ENCODE results near the gene LAMA1. TPM values are rescaled to one million over a fixed set of nuclear protein-coding genes. Genes with fewer than 3 reads are reported as not detected.

Gene LAMA1
- total and polyA plus RNA-seq, 10 of the 15 experiments (the other 5 are each of a cell fraction or from before 2014, with no cell fraction given), result under 0.01 to 1.9 (median 0.06) TPM; not detected in 6

- H4K20me1 ChIP-seq (ENCODE audit: control insufficient read depth, insufficient read depth), result no peaks in the 10 kb centered on the region
- ATAC-seq (no peak), FAIRE-seq (no peak), DNase-seq (ENCODE audit: low read depth, low spot score) (no peak)
- H3K9ac ChIP-seq (ENCODE audit: control insufficient read depth, insufficient read depth, low read length), result no peak overlapping the region
- no peak overlapping the region for H3K4me3 ChIP-seq
- H3K36me3 ChIP-seq (ENCODE audit: control insufficient read depth in 2 of 2, insufficient read depth in 2 of 2, low read length in 1 of 2), result no peaks in the 10 kb centered on the region
- H3K27me3 ChIP-seq (replicated peaks in 1 of 2; ENCODE audit: control insufficient read depth in 2 of 2, insufficient read depth in 2 of 2, low read length in 1 of 2), result no peaks in the 10 kb centered on the region; a peak in 1 of 4 replicates
- no peaks in the 10 kb centered on the region for H3K9me3 ChIP-seq (replicated peaks; ENCODE audit: control insufficient read depth, insufficient read depth, low read length)
- no peaks in the 10 kb centered on the region for H3K79me2 ChIP-seq (ENCODE audit: control insufficient read depth, insufficient read depth, low read length)
- CTCF ChIA-PET, result no interaction called here
- TF ChIP-seq E4F1 (IDR thresholded peaks at IDR 0.05; ENCODE audit: borderline replicate concordance, partially characterized antibody) (no peak), SRF (IDR thresholded peaks at IDR 0.05; ENCODE audit: low read depth in 2 of 2, low read length in 2 of 2) (no peak), SUPT20H (IDR thresholded peaks at IDR 0.05; ENCODE audit: borderline replicate concordance, control insufficient read depth, low read depth, low read length) (no peak), USF1 (IDR thresholded peaks at IDR 0.05; ENCODE audit: borderline replicate concordance, extremely low read length, insufficient read depth, low read depth, low read length) (no peak), SP1 (IDR thresholded peaks at IDR 0.05; ENCODE audit: low read depth, low read length) (no peak)
- no peak overlapping the region for H2AFZ ChIP-seq (ENCODE audit: control insufficient read depth, low read depth, low read length)
- POLR2A ChIA-PET, result no interaction called here
- in situ Hi-C loops (cut with MboI), result no loop called here
- no TSS peak for BruUV-seq (replicated peaks)
- no peaks in the 10 kb centered on the region for H3K4me1 ChIP-seq (ENCODE audit: control insufficient read depth, insufficient read depth, low read length)
- intact Hi-C loops (cut with micrococcal nuclease; ENCODE audit: unreplicated experiment), result no loop called here
- SMC1A ChIA-PET (ENCODE audit: uncharacterized antibody, unreplicated experiment), result interaction anchor here (0.6 kb wide), 1 partner anchor 1699 kb away, joined by 3 read pairs; no protein-coding TSS in a partner anchor
- H3K27ac ChIP-seq (ENCODE audit: control insufficient read depth, insufficient read depth), result no peak overlapping the region
- WGBS (ENCODE audit: insufficient coverage, insufficient replicate concordance, low lambda C conversion rate, missing lambda C conversion rate), result 47% methylated on average over 14 of the region's 14 CpGs
- RAD21 ChIA-PET (ENCODE audit: unreplicated experiment), result no interaction called here
- H3K4me2 ChIP-seq (ENCODE audit: control insufficient read depth, insufficient read depth), result no peak overlapping the region
Measured at GRCh38 chr18:6950641-6951040, 167.0 kb downstream of the LAMA1 start.

Measured in GM12878 (cell line).